Gastrocnemius medialis (tissue), 4 donors: ENCODE data around the gene IL4R.

Experiments
- POLR2A ChIP-seq, 2 donors: fragments of 450-650 bp; IDR thresholded peaks; one replicate each; pipeline ENCODE4 v1.6.1; 2017; ENCODE audit warnings: antibody characterized with exemption in 2 of 2, mild to moderate bottlenecking in 2 of 2, moderate library complexity in 2 of 2
- TF ChIP-seq, protein P1 (sequence below), 5 experiments: fragments of 450-650 bp in 3 of 5; fragments of 200-600 bp in 2 of 5; sonication (generic) in 2 of 5; IDR thresholded peaks in 4 of 5; conservative IDR thresholded peaks in 1 of 5; 1 replicate in 4 of 5; 2 replicates in 1 of 5; pipeline ENCODE4 v1.5.1; 2016 to 2019; ENCODE audit warnings: antibody characterized with exemption in 5 of 5, mild to moderate bottlenecking in 3 of 5, moderate library complexity in 3 of 5

DNA sequence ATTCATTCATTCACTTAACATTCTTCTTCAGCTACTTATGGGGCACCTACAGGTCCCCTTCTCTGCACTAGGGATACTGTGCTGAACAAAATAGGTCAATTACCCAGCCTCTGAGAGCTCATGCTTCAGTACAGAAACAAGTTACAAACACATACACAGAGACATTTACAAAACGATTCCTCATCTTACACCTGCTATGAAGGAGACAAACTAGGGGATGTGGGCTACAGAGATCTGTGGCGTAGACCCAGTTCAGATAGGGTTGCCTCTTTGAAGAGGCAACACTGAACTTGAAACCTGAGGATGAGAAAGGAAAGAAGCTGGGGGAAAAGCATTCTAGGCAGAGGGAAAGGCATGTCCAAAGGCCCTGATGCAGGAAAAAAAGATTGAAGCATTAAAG, 93.4 kb downstream of the IL4R start:
- no peak for TF ChIP-seq POLR2A (IDR thresholded peaks at IDR 0.05)
- TF ChIP-seq, protein P1, sequence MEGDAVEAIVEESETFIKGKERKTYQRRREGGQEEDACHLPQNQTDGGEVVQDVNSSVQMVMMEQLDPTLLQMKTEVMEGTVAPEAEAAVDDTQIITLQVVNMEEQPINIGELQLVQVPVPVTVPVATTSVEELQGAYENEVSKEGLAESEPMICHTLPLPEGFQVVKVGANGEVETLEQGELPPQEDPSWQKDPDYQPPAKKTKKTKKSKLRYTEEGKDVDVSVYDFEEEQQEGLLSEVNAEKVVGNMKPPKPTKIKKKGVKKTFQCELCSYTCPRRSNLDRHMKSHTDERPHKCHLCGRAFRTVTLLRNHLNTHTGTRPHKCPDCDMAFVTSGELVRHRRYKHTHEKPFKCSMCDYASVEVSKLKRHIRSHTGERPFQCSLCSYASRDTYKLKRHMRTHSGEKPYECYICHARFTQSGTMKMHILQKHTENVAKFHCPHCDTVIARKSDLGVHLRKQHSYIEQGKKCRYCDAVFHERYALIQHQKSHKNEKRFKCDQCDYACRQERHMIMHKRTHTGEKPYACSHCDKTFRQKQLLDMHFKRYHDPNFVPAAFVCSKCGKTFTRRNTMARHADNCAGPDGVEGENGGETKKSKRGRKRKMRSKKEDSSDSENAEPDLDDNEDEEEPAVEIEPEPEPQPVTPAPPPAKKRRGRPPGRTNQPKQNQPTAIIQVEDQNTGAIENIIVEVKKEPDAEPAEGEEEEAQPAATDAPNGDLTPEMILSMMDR (IDR thresholded peaks at IDR 0.05 in 4 of 5, conservative IDR thresholded peaks at IDR 0.05 in 1 of 5), result no peak
